Measurements from ENCODE around the gene FCER1G. TPM values are rescaled to one million over a fixed set of nuclear protein-coding genes. Genes with fewer than 3 reads are reported as not detected.

The FCER1G gene
- total RNA-seq, 2 experiments from 2014 or later, result 2.0 TPM

- no peaks in the 10 kb centered on the region for H3K9me3 Mint-ChIP-seq
- H3K4me1 ChIP-seq (ENCODE audit: insufficient read depth, low read length), result peaks cover 80% of the 10 kb centered on the region
- no peak overlapping the region for H3K27ac ChIP-seq (ENCODE audit: low read depth in 1 of 2, low read length in 2 of 2)
- no peak for TF ChIP-seq CTCF (IDR thresholded peaks at IDR 0.05)
- ChIA-PET POLR2A (interaction anchor here (2.0 to 4.1 kb wide), 5 partner anchors 9 to 34 kb away, joined by 4 to 22 read pairs (median 15); partner anchors contain the start of genes NDUFS2, PPOX and TOMM40L), CTCF (interaction anchor here (0.7 to 2.4 kb wide), 8 partner anchors 9 to 39 kb away, joined by 3 to 14 read pairs (median 7); partner anchors contain the start of genes B4GALT3, NDUFS2, PPOX and TOMM40L)
- no peak for DNase-seq
- no peak overlapping the region for H3K4me3 ChIP-seq (ENCODE audit: low read length)
- no peak overlapping the region for H3K4me3 Mint-ChIP-seq
- ATAC-seq (ENCODE audit: poor library complexity), result no peak
- no peaks in the 10 kb centered on the region for H3K27me3 ChIP-seq (ENCODE audit: control insufficient read depth in 1 of 2, insufficient read depth in 2 of 2, low read length in 2 of 2)
- no peaks in the 10 kb centered on the region for H3K36me3 Mint-ChIP-seq (ENCODE audit: low read depth)
- intact Hi-C loops (cut with DNase I, micrococcal nuclease), result loop anchor here in 1 of 2 experiments (2.0 to 5.0 kb wide), 2 partner anchors 33 to 190 kb away; no protein-coding TSS in a partner anchor
- no peaks in the 10 kb centered on the region for H3K36me3 ChIP-seq (ENCODE audit: insufficient read depth, low read length)
- no peaks in the 10 kb centered on the region for H3K9me3 ChIP-seq (ENCODE audit: control insufficient read depth in 1 of 2, insufficient read depth in 1 of 2, low read length in 2 of 2)
- H3K27ac Mint-ChIP-seq, result no peak overlapping the region
- peaks cover 52% of the 10 kb centered on the region for H3K4me1 Mint-ChIP-seq (ENCODE audit: low read depth)
- no peaks in the 10 kb centered on the region for H3K27me3 Mint-ChIP-seq
Observed at GRCh38 chr1:161191971-161192370, 23.1 kb upstream of the FCER1G start.

GRCh38 chr1:161192476-161193465, 22.3 kb upstream of the FCER1G start:
- Histone ChIP-seq H3K9me3 (ENCODE audit: control insufficient read depth in 1 of 2, insufficient read depth in 1 of 2, low read length in 2 of 2) (no peaks in the 10 kb centered on the region), H3K36me3 (ENCODE audit: insufficient read depth, low read length) (no peaks in the 10 kb centered on the region), H3K27me3 (ENCODE audit: control insufficient read depth in 1 of 2, insufficient read depth in 2 of 2, low read length in 2 of 2) (no peaks in the 10 kb centered on the region), H3K27ac (ENCODE audit: low read depth in 1 of 2, low read length in 2 of 2) (no peak overlapping the region), H3K4me1 (ENCODE audit: insufficient read depth, low read length) (peaks cover 72% of the 10 kb centered on the region), H3K4me3 (ENCODE audit: low read length) (no peak overlapping the region)
- Mint-ChIP-seq H3K4me3 (peak overlapping the region; percentile 1), H3K4me1 (ENCODE audit: low read depth) (peaks cover 44% of the 10 kb centered on the region), H3K27ac (peak overlapping the region; percentile 14), H3K27me3 (no peaks in the 10 kb centered on the region), H3K9me3 (no peaks in the 10 kb centered on the region), H3K36me3 (ENCODE audit: low read depth) (no peaks in the 10 kb centered on the region)
- CTCF ChIA-PET, result interaction anchor here (0.7 to 2.4 kb wide), 9 partner anchors 8 to 38 kb away, joined by 3 to 14 read pairs (median 7); partner anchors contain the start of genes B4GALT3, NDUFS2, PPOX and TOMM40L
- ATAC-seq (ENCODE audit: poor library complexity), result peak; percentile 98
- TF ChIP-seq CTCF (IDR thresholded peaks at IDR 0.05), result peak; percentile 80
- POLR2A ChIA-PET, result interaction anchor here (2.0 to 4.1 kb wide), 5 partner anchors 10 to 33 kb away, joined by 4 to 22 read pairs (median 15); partner anchors contain the start of genes NDUFS2, PPOX and TOMM40L
- intact Hi-C loops (cut with DNase I, micrococcal nuclease), result loop anchor here in 1 of 2 experiments (2.0 to 5.0 kb wide), 2 partner anchors 32 to 190 kb away; no protein-coding TSS in a partner anchor
- DNase-seq, result peak; percentile 49 to 87 (median 66)

GRCh38 chr1:161193561-161194235, 21.4 kb upstream of the FCER1G start:
- Mint-ChIP-seq H3K36me3 (ENCODE audit: low read depth) (no peaks in the 10 kb centered on the region), H3K4me1 (ENCODE audit: low read depth) (peaks cover 38% of the 10 kb centered on the region), H3K27me3 (no peaks in the 10 kb centered on the region), H3K27ac (no peak overlapping the region), H3K9me3 (no peaks in the 10 kb centered on the region), H3K4me3 (no peak overlapping the region)
- Histone ChIP-seq H3K4me1 (ENCODE audit: insufficient read depth, low read length) (peaks cover 62% of the 10 kb centered on the region), H3K27me3 (ENCODE audit: control insufficient read depth in 1 of 2, insufficient read depth in 2 of 2, low read length in 2 of 2) (no peaks in the 10 kb centered on the region), H3K36me3 (ENCODE audit: insufficient read depth, low read length) (no peaks in the 10 kb centered on the region), H3K9me3 (ENCODE audit: control insufficient read depth in 1 of 2, insufficient read depth in 1 of 2, low read length in 2 of 2) (no peaks in the 10 kb centered on the region), H3K27ac (ENCODE audit: low read depth in 1 of 2, low read length in 2 of 2) (no peak overlapping the region), H3K4me3 (ENCODE audit: low read length) (no peak overlapping the region)
- DNase-seq, result no peak
- POLR2A ChIA-PET, result interaction anchor here (1.0 to 4.1 kb wide), 5 partner anchors 9 to 32 kb away, joined by 3 to 22 read pairs (median 5); partner anchors contain the start of genes NDUFS2, PPOX and TOMM40L
- no peak for TF ChIP-seq CTCF (IDR thresholded peaks at IDR 0.05)
- intact Hi-C loops (cut with DNase I, micrococcal nuclease), result loop anchor here in 1 of 2 experiments (2.0 to 5.0 kb wide), 2 partner anchors 31 to 189 kb away; no protein-coding TSS in a partner anchor
- ATAC-seq (ENCODE audit: poor library complexity), result no peak
- CTCF ChIA-PET, result interaction anchor here (1.1 to 1.9 kb wide), 3 partner anchors 8 to 27 kb away, joined by 3 to 7 read pairs (median 3); partner anchors contain the start of genes NDUFS2 and PPOX

Measured in CD4-positive, alpha-beta T cell (primary cell).